Stimulated activated CD8-positive, alpha-beta memory T cell treated with anti-CD3 and anti-CD28 coated beads, Interleukin-7, amount 100 ng/mL, for 24 hours (primary cell): ENCODE measurements around the gene RLBP1.

Experiments used
- DNase-seq: peaks from one replicate; pipeline ENCODE4 v3.0.0-alpha.2; 2020; ENCODE audit warnings: low read depth

The RLBP1 gene

GRCh38 chr15:89205991-89206585 is 15.3 kb downstream of the RLBP1 start:
- no peak for DNase-seq

GRCh38 chr15:89203705-89204273 is 17.6 kb downstream of the RLBP1 start:
- no peak for DNase-seq

GRCh38 chr15:89201465-89202005 is 19.8 kb downstream of the RLBP1 start:
- DNase-seq: no peak

GRCh38 chr15:89200182-89200581 is 21.2 kb downstream of the RLBP1 start:
- no peak for DNase-seq

GRCh38 chr15:89199746-89200145 is 21.6 kb downstream of the RLBP1 start:
- no peak for DNase-seq

GRCh38 chr15:89198934-89199333 is 22.4 kb downstream of the RLBP1 start:
- DNase-seq: no peak

GRCh38 chr15:89198196-89198595 is 23.2 kb downstream of the RLBP1 start:
- no peak for DNase-seq

GRCh38 chr15:89197503-89197971 is 23.8 kb downstream of the RLBP1 start:
- DNase-seq: no peak

- no peak for DNase-seq
Observed at GRCh38 chr15:89196994-89197393, 24.4 kb downstream of the RLBP1 start.

GRCh38 chr15:89196241-89196640 is 25.1 kb downstream of the RLBP1 start:
- DNase-seq: no peak

GRCh38 chr15:89195836-89196235 is 25.5 kb downstream of the RLBP1 start:
- no peak for DNase-seq

GRCh38 chr15:89194608-89195007 is 26.8 kb downstream of the RLBP1 start:
- no peak for DNase-seq

- no peak for DNase-seq
Observed at GRCh38 chr15:89192766-89193165, 28.6 kb downstream of the RLBP1 start.

- no peak for DNase-seq
Observed at GRCh38 chr15:89192136-89192535, 29.2 kb downstream of the RLBP1 start.

GRCh38 chr15:89187986-89188514 is 33.3 kb downstream of the RLBP1 start:
- DNase-seq: no peak

GRCh38 chr15:89187301-89187985 is 33.9 kb downstream of the RLBP1 start:
- no peak for DNase-seq

- no peak for DNase-seq
Observed at GRCh38 chr15:89186803-89187202, 34.6 kb downstream of the RLBP1 start.

GRCh38 chr15:89184886-89185526 is 36.4 kb downstream of the RLBP1 start:
- DNase-seq: no peak

GRCh38 chr15:89184357-89184756 is 37.0 kb downstream of the RLBP1 start:
- no peak for DNase-seq

- DNase-seq: no peak
Observed at GRCh38 chr15:89179966-89180875, 41.2 kb downstream of the RLBP1 start.

- no peak for DNase-seq
Observed at GRCh38 chr15:89178307-89178977, 42.9 kb downstream of the RLBP1 start.
